GM12891 (cell line): ENCODE results near the gene OR13A1.
"Not testable (repeated sequence)": the region's sequence is repeated elsewhere in the genome, so short reads cannot be mapped to it uniquely, and the experiment has no call there.

Source experiments
- DNase-seq: peaks from one replicate; pipeline ENCODE4 v3.0.0; 2011; ENCODE audit warnings: low spot score; ENCODE audit not compliant: insufficient read length
- FAIRE-seq: peaks from 2 replicates; lab custom pipeline; 2011; peaks lifted over from hg19 to GRCh38; lab: Jason Lieb, UNC
- PAX5 ChIP-seq: IDR thresholded peaks from 2 replicates; pipeline ENCODE4 v1.6.1; 2011; ENCODE audit warnings: low read length, moderate library complexity, mild to moderate bottlenecking; ENCODE audit not compliant: insufficient read depth, severe bottlenecking
- POLR2A ChIP-seq: IDR thresholded peaks from 2 replicates; pipeline ENCODE4 v1.6.1; 2011; ENCODE audit warnings: low read depth, low read length, control low read depth
- POLR2AphosphoS5 ChIP-seq: IDR thresholded peaks from 2 replicates; pipeline ENCODE4 v1.6.1; 2011; ENCODE audit warnings: low read depth, low read length, control low read depth
- POU2F2 ChIP-seq: IDR thresholded peaks from 2 replicates; pipeline ENCODE4 v1.6.1; 2011; ENCODE audit warnings: low read depth, mild to moderate bottlenecking, control low read depth, low read length, moderate library complexity
- SPI1 ChIP-seq: IDR thresholded peaks from 2 replicates; pipeline ENCODE4 v1.6.1; 2011; ENCODE audit warnings: low read depth, low read length, control low read depth
- TAF1 ChIP-seq: IDR thresholded peaks from 2 replicates; pipeline ENCODE4 v1.6.1; 2011; ENCODE audit warnings: low read depth, low read length, control low read depth

Gene OR13A1

GRCh38 chr10:45325116-45325515 lies 9.7 kb upstream of the OR13A1 start:
- no peak for FAIRE-seq
- DNase-seq, result no peak
- TF ChIP-seq TAF1 (no peak), POLR2A (no peak), SPI1 (no peak), PAX5 (no peak), POLR2AphosphoS5 (no peak), POU2F2 (no peak)

- TF ChIP-seq POU2F2, result no peak
- no peak for TF ChIP-seq SPI1
- TF ChIP-seq TAF1, result no peak
- TF ChIP-seq POLR2A, result no peak
- no peak for TF ChIP-seq PAX5
- no peak for TF ChIP-seq POLR2AphosphoS5
These were observed 4.3 kb upstream of the OR13A1 start for GRCh38 chr10:45319702-45320101.

GRCh38 chr10:45313264-45313873 lies 2.0 kb downstream of the OR13A1 start:
- TF ChIP-seq SPI1 (no peak), POLR2A (no peak), TAF1 (no peak), PAX5 (no peak)
- no peak for FAIRE-seq
- no peak for DNase-seq

More at GRCh38 chr10:45319702-45320101, 4.3 kb upstream of the OR13A1 start:
- FAIRE-seq (no peak), DNase-seq (no peak)

- FAIRE-seq, result peak; percentile 67
- TF ChIP-seq TAF1, result no peak
- TF ChIP-seq SPI1, result no peak
- TF ChIP-seq PAX5, result no peak
- TF ChIP-seq POU2F2, result no peak
- no peak for TF ChIP-seq POLR2AphosphoS5
- DNase-seq, result no peak
These were observed 6.7 kb downstream of the OR13A1 start for GRCh38 chr10:45308707-45309106.

GRCh38 chr10:45302573-45302972 lies 12.8 kb downstream of the OR13A1 start:
- FAIRE-seq (no peak), DNase-seq (no peak)

GRCh38 chr10:45298341-45298955 lies 17.0 kb downstream of the OR13A1 start:
- not testable (repeated sequence) for FAIRE-seq, DNase-seq

More at GRCh38 chr10:45302573-45302972, 12.8 kb downstream of the OR13A1 start:
- TF ChIP-seq PAX5, result no peak
- no peak for TF ChIP-seq POLR2A
- TF ChIP-seq SPI1, result no peak
- TF ChIP-seq TAF1, result no peak
- no peak for TF ChIP-seq POU2F2
- TF ChIP-seq POLR2AphosphoS5, result no peak

GRCh38 chr10:45294681-45295080 lies 20.7 kb downstream of the OR13A1 start:
- DNase-seq (no peak), FAIRE-seq (no peak)
- TF ChIP-seq TAF1 (no peak), SPI1 (no peak), PAX5 (no peak), POLR2A (no peak), POLR2AphosphoS5 (no peak), POU2F2 (no peak)

- no peak for DNase-seq
- no peak for FAIRE-seq
- TF ChIP-seq PAX5 (no peak), POLR2AphosphoS5 (no peak), POLR2A (no peak), TAF1 (no peak), SPI1 (no peak), POU2F2 (no peak)
These were observed 28.4 kb downstream of the OR13A1 start for GRCh38 chr10:45286980-45287379.

GRCh38 chr10:45282061-45282460 lies 33.3 kb downstream of the OR13A1 start:
- no peak for TF ChIP-seq SPI1
- no peak for TF ChIP-seq POLR2A
- TF ChIP-seq POLR2AphosphoS5, result no peak
- no peak for TF ChIP-seq PAX5
- TF ChIP-seq TAF1, result no peak
- no peak for TF ChIP-seq POU2F2
- no peak for DNase-seq
- FAIRE-seq, result no peak
